K562 (cell line): ENCODE results near the gene TP53RK.

Source experiments
- MLLT1 ChIP-seq, 2 experiments: fragments of 450-650 bp; IDR thresholded peaks; 2 replicates each; pipeline ENCODE4 v1.6.1; 2016
- MYC ChIP-seq, 2 experiments: fragments of 250-450 bp in 1 of 2; sonication (Bioruptor Pico) in 1 of 2; IDR thresholded peaks; 2 replicates each; pipeline versions ENCODE4 v1.5.1 to v1.6.1; 2012 to 2021; ENCODE audit warnings: low read depth in 2 of 2, borderline replicate concordance in 1 of 2, improper control_type of control experiment in 1 of 2, low read length in 1 of 2, mild to moderate bottlenecking in 1 of 2, moderate library complexity in 1 of 2
- NBN ChIP-seq: fragments of 450-650 bp; IDR thresholded peaks from 2 replicates; pipeline ENCODE4 v1.6.1; 2016; ENCODE audit warnings: low read depth, mild to moderate bottlenecking
- TEAD4 ChIP-seq, 2 experiments: sonication (generic) in 1 of 2; formaldehyde crosslinking in 1 of 2; IDR thresholded peaks; 2 replicates each; pipeline versions ENCODE4 v1.6.1 to v1.8.0; 2012 to 2022; ENCODE audit warnings: borderline replicate concordance in 1 of 2, inconsistent platforms in 1 of 2, low read length in 1 of 2, mild to moderate bottlenecking in 1 of 2, missing genetic modification reagents in 1 of 2
- ZNF324 ChIP-seq: fragments of 250-450 bp; sonication (Bioruptor Pico); IDR thresholded peaks from 2 replicates; pipeline ENCODE4 v1.4.0; 2020; ENCODE audit warnings: mild to moderate bottlenecking
- TF ChIP-seq, protein P1 (sequence below), 3 experiments: IDR thresholded peaks in 2 of 3; conservative IDR thresholded peaks in 1 of 3; 2 replicates each; pipeline ENCODE4 v1.5.1; 2011 to 2012; ENCODE audit warnings: low read length in 3 of 3, mild to moderate bottlenecking in 3 of 3, control low read depth in 2 of 3, improper control_type of control experiment in 1 of 3, inconsistent platforms in 1 of 3, low read depth in 1 of 3, mixed read lengths in 1 of 3, moderate library complexity in 1 of 3; ENCODE audit not compliant: insufficient read depth in 2 of 3

DNA sequence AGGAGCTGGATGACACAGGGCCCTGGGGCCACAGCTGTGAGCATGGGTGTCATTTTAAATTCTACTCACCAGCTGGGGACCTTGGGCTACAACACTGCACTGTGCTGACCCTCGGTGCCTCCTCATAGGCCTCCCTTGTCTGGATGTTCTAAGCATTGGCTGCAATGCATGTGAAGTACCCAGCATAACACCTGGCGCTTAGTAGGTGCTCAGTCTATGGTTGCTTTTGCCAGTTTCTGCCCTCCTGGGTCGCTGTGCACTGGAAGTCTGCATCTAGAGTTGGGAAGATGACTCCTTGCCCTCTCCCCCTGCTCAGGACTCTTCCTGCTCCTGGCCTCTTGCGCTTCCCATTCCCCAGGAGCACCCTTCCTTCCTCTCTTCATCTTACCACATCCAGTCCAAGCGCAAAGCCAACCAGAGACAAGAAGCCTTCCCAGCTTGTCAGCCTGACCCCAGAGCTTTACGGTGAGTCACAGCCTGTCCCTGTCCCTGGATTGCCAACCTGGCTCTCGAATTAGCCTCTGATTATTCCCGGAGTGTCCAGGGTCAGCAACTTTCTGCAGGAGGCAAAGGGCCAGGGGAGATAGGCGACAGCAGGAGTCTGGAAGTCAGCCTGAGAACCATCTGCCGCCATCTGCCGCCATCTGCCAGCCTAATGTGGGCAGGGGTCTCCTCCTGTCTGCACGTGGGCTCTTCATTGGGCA is 46.8 kb downstream of the TP53RK start:
- TF ChIP-seq, protein P1, sequence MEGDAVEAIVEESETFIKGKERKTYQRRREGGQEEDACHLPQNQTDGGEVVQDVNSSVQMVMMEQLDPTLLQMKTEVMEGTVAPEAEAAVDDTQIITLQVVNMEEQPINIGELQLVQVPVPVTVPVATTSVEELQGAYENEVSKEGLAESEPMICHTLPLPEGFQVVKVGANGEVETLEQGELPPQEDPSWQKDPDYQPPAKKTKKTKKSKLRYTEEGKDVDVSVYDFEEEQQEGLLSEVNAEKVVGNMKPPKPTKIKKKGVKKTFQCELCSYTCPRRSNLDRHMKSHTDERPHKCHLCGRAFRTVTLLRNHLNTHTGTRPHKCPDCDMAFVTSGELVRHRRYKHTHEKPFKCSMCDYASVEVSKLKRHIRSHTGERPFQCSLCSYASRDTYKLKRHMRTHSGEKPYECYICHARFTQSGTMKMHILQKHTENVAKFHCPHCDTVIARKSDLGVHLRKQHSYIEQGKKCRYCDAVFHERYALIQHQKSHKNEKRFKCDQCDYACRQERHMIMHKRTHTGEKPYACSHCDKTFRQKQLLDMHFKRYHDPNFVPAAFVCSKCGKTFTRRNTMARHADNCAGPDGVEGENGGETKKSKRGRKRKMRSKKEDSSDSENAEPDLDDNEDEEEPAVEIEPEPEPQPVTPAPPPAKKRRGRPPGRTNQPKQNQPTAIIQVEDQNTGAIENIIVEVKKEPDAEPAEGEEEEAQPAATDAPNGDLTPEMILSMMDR (IDR thresholded peaks at IDR 0.05 in 2 of 3, conservative IDR thresholded peaks at IDR 0.05 in 1 of 3; ENCODE audit: insufficient read depth in 2 of 3, low read depth in 1 of 3, low read length in 3 of 3): no peak
- TF ChIP-seq ZNF324 (CRISPR knock-in tag) (no peak), NBN (no peak), MYC (IDR thresholded peaks at IDR 0.05; ENCODE audit: low read depth, low read length) (no peak), MYC (CRISPR knock-in tag; IDR thresholded peaks at IDR 0.05; ENCODE audit: borderline replicate concordance, low read depth) (no peak), MLLT1 (IDR thresholded peaks at IDR 0.05) (no peak), TEAD4 (IDR thresholded peaks at IDR 0.05; ENCODE audit: low read length) (no peak), TEAD4 (CRISPR knock-in tag; IDR thresholded peaks at IDR 0.05; ENCODE audit: borderline replicate concordance) (no peak)
